HEK293 (cell line): ENCODE measurements around the gene RPL36.

Experiments used
- GLI2 ChIP-seq: fragments of 450-650 bp; formaldehyde crosslinking; IDR thresholded peaks from 2 replicates; pipeline ENCODE4; 2017; ENCODE audit warnings: missing biosample characterization, missing genetic modification characterization, low read depth, borderline replicate concordance
- SCRT1 ChIP-seq: fragments of 450-650 bp; formaldehyde crosslinking; IDR thresholded peaks from 2 replicates; pipeline ENCODE4 v1.5.1; 2016; ENCODE audit warnings: missing biosample characterization, missing genetic modification characterization, borderline replicate concordance
- ZBTB20 ChIP-seq: fragments of 450-650 bp; formaldehyde crosslinking; IDR thresholded peaks from 2 replicates; pipeline ENCODE4 v1.5.1; 2016; ENCODE audit warnings: missing biosample characterization, missing genetic modification characterization
- ZNF19 ChIP-seq: fragments of 450-650 bp; formaldehyde crosslinking; IDR thresholded peaks from 2 replicates; pipeline ENCODE4; 2016; ENCODE audit warnings: missing biosample characterization, missing genetic modification characterization, low read depth
- ZNF391 ChIP-seq: fragments of 450-650 bp; formaldehyde crosslinking; IDR thresholded peaks from 2 replicates; pipeline ENCODE4 v1.5.1; 2016; ENCODE audit warnings: low read depth, missing biosample characterization, missing genetic modification characterization, borderline replicate concordance
- ZNF560 ChIP-seq: fragments of 450-650 bp; formaldehyde crosslinking; IDR thresholded peaks from 2 replicates; pipeline ENCODE4 v1.5.1; 2017; ENCODE audit warnings: missing biosample characterization, missing genetic modification characterization, borderline replicate concordance
- TF ChIP-seq, protein P1 (sequence below): fragments of 450-650 bp; formaldehyde crosslinking; IDR thresholded peaks from 2 replicates; pipeline ENCODE4 v1.5.1; 2016; ENCODE audit warnings: missing biosample characterization, missing genetic modification characterization
- TF ChIP-seq, protein P2 (sequence below): fragments of 450-650 bp; formaldehyde crosslinking; IDR thresholded peaks from 2 replicates; pipeline ENCODE4 v1.5.1; 2016; ENCODE audit warnings: missing biosample characterization, missing genetic modification characterization
- TF ChIP-seq, protein P3 (sequence below): fragments of 450-650 bp; formaldehyde crosslinking; IDR thresholded peaks from 2 replicates; pipeline ENCODE4 v1.5.1; 2016; ENCODE audit warnings: missing biosample characterization, missing genetic modification characterization

DNA sequence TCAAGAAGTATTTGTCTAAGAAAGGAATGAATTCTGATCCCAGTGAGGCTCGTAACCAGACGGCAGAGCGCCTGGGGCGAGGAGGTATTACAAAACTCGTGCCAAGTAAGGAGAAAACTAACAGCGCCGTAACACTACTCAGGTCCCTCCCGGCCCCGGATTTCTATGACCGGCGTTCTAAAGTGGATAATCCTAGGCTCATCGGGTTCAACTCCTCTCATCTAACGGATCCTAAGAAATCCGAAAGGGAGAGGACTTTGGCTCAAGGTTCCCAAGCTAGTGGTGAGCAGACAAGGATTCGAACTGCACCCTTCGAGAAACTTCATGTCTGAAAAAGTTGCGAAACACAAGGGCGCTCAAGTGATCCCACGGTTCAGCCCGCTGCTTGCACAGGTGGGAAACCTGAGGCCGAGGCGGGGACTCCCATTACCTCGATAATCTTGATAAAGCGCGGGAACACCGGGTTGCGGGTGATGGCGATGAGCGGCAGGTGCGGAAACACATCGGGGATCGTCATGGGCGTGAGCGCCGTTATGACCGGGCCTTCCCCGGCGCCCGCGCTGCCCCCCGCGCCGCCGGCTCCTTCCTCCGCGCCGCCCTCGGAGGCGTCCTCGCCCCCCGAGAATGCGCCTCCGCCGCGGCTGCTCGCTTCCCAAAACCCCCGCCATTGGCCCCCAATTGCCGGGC lies 29.3 kb downstream of the RPL36 start:
- TF ChIP-seq ZNF391 (tag by site-specific recombination) = no peak
- TF ChIP-seq SCRT1 = no peak
- no peak for TF ChIP-seq ZNF560 (tag by site-specific recombination)
- TF ChIP-seq ZBTB20 (tag by site-specific recombination) = no peak
- TF ChIP-seq GLI2 = no peak
- TF ChIP-seq, protein P1, sequence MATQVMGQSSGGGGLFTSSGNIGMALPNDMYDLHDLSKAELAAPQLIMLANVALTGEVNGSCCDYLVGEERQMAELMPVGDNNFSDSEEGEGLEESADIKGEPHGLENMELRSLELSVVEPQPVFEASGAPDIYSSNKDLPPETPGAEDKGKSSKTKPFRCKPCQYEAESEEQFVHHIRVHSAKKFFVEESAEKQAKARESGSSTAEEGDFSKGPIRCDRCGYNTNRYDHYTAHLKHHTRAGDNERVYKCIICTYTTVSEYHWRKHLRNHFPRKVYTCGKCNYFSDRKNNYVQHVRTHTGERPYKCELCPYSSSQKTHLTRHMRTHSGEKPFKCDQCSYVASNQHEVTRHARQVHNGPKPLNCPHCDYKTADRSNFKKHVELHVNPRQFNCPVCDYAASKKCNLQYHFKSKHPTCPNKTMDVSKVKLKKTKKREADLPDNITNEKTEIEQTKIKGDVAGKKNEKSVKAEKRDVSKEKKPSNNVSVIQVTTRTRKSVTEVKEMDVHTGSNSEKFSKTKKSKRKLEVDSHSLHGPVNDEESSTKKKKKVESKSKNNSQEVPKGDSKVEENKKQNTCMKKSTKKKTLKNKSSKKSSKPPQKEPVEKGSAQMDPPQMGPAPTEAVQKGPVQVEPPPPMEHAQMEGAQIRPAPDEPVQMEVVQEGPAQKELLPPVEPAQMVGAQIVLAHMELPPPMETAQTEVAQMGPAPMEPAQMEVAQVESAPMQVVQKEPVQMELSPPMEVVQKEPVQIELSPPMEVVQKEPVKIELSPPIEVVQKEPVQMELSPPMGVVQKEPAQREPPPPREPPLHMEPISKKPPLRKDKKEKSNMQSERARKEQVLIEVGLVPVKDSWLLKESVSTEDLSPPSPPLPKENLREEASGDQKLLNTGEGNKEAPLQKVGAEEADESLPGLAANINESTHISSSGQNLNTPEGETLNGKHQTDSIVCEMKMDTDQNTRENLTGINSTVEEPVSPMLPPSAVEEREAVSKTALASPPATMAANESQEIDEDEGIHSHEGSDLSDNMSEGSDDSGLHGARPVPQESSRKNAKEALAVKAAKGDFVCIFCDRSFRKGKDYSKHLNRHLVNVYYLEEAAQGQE (tag by site-specific recombination) = no peak
- TF ChIP-seq, protein P2, sequence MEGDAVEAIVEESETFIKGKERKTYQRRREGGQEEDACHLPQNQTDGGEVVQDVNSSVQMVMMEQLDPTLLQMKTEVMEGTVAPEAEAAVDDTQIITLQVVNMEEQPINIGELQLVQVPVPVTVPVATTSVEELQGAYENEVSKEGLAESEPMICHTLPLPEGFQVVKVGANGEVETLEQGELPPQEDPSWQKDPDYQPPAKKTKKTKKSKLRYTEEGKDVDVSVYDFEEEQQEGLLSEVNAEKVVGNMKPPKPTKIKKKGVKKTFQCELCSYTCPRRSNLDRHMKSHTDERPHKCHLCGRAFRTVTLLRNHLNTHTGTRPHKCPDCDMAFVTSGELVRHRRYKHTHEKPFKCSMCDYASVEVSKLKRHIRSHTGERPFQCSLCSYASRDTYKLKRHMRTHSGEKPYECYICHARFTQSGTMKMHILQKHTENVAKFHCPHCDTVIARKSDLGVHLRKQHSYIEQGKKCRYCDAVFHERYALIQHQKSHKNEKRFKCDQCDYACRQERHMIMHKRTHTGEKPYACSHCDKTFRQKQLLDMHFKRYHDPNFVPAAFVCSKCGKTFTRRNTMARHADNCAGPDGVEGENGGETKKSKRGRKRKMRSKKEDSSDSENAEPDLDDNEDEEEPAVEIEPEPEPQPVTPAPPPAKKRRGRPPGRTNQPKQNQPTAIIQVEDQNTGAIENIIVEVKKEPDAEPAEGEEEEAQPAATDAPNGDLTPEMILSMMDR (tag by site-specific recombination) = no peak
- no peak for TF ChIP-seq ZNF19 (tag by site-specific recombination)
- TF ChIP-seq, protein P3, sequence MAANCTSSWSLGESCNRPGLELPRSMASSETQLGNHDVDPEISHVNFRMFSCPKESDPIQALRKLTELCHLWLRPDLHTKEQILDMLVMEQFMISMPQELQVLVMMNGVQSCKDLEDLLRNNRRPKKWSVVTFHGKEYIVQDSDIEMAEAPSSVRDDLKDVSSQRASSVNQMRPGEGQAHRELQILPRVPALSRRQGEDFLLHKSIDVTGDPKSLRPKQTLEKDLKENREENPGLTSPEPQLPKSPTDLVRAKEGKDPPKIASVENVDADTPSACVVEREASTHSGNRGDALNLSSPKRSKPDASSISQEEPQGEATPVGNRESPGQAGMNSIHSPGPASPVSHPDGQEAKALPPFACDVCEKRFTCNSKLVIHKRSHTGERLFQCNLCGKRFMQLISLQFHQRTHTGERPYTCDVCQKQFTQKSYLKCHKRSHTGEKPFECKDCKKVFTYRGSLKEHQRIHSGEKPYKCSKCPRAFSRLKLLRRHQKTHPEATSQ (tag by site-specific recombination) = no peak
